H1 (cell line): ENCODE data around the gene CREBZF. TPM values are rescaled to one million over a fixed set of nuclear protein-coding genes. Genes with fewer than 3 reads are reported as not detected.

Experiments
- BCL11A ChIP-seq, 2 experiments: IDR thresholded peaks; one replicate each; pipeline ENCODE4 v1.6.1; 2011; ENCODE audit warnings: low read depth in 2 of 2, low read length in 2 of 2, mild to moderate bottlenecking in 2 of 2
- EGR1 ChIP-seq: IDR thresholded peaks from 2 replicates; pipeline ENCODE4 v1.6.1; 2011; ENCODE audit warnings: low read depth, low read length, borderline replicate concordance
- KDM1A ChIP-seq: fragments of 200-600, 300-600 bp; sonication (generic); IDR thresholded peaks from 2 replicates; pipeline ENCODE4 v1.7.1; 2016; ENCODE audit warnings: mild to moderate bottlenecking, low read length, borderline replicate concordance
- KDM5A ChIP-seq: fragments of 200-600 bp; IDR thresholded peaks from 2 replicates; pipeline ENCODE4 v1.7.1; 2012; ENCODE audit warnings: mild to moderate bottlenecking, low read length, inconsistent platforms, mixed read lengths
- NANOG ChIP-seq: IDR thresholded peaks from 2 replicates; pipeline ENCODE4 v1.6.1; 2011; ENCODE audit warnings: low read length, low read depth, mild to moderate bottlenecking, inconsistent platforms; ENCODE audit not compliant: insufficient read depth, poor library complexity, severe bottlenecking
- RNF2 ChIP-seq: fragments of 200-900, 300-1000 bp; sonication (generic); IDR thresholded peaks from 2 replicates; pipeline ENCODE4 v1.7.1; 2016; ENCODE audit warnings: borderline replicate concordance, low read depth, mild to moderate bottlenecking, antibody characterized with exemption, low read length; ENCODE audit not compliant: poor library complexity, severe bottlenecking; ENCODE audit errors: missing control alignments
- SIN3A ChIP-seq, 2 experiments: IDR thresholded peaks in 1 of 2; conservative IDR thresholded peaks in 1 of 2; 2 replicates each; pipeline ENCODE4 v1.6.1; 2011 to 2012; ENCODE audit warnings: low read length in 2 of 2, improper control_type of control experiment in 1 of 2, low read depth in 1 of 2, mild to moderate bottlenecking in 1 of 2
- SIRT6 ChIP-seq: IDR thresholded peaks from one replicate; pipeline ENCODE4 v1.7.1; 2012; ENCODE audit warnings: low read length, inconsistent platforms
- SP4 ChIP-seq: IDR thresholded peaks from 2 replicates; pipeline ENCODE4 v1.6.1; 2012; ENCODE audit warnings: low read length, inconsistent platforms
- polyA plus RNA-seq, 7 experiments: library from polyadenylated mRNA; depleted of rRNA in 3 of 7; stranded (reverse) in 5 of 7; unstranded in 2 of 7; fragments of >200 nt in 5 of 7; fragments of 200-250 nt in 2 of 7; gene quantifications; 1 replicate in 5 of 7; 2 replicates in 1 of 7; 4 replicates in 1 of 7; pipeline versions ENCODE4 v1.2.1 to v1.2.3, GENCODE V29; 2011 to 2013; ENCODE audit warnings: missing spikeins in 2 of 7, mixed read lengths in 2 of 7
- total RNA-seq: library from RNA; stranded (reverse); fragmentation: NEBNext Ultra II Directional; extraction: Animal tissue kit (Norgen Biotek cat#: 25700); gene quantifications from 2 replicates; pipeline ENCODE4 v1.2.1, GENCODE V29; 2021
- TF ChIP-seq, protein P1 (sequence below): IDR thresholded peaks from 2 replicates; pipeline ENCODE4 v1.6.1; 2012; ENCODE audit warnings: low read length, inconsistent platforms

The CREBZF gene
- total and polyA plus RNA-seq, 2 of the 8 experiments (the other 6 are each of a cell fraction or from before 2014, with no cell fraction given), result 15.4 to 44.9 TPM

DNA sequence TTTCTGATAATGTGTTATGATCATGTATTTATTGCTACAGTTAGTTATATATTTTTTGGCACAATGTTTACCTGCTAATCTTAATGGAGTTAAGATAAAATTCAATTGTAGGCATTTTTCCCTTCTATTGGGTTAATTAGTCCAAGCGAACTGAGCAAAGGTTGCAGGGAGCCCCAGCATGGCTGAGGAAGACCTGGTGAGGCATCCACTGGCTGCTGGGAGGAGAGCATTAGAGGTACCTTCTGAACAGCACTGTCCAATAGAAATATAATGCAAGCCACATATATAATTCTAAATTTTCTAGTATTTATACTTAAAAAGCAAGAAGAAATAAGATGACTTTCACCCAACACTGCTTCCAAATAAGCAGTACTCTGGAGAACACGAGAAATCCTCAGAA, 17.9 kb downstream of the CREBZF start (continued):
- TF ChIP-seq KDM5A, result no peak
- no peak for TF ChIP-seq EGR1
- TF ChIP-seq SP4, result no peak
- TF ChIP-seq, protein P1, sequence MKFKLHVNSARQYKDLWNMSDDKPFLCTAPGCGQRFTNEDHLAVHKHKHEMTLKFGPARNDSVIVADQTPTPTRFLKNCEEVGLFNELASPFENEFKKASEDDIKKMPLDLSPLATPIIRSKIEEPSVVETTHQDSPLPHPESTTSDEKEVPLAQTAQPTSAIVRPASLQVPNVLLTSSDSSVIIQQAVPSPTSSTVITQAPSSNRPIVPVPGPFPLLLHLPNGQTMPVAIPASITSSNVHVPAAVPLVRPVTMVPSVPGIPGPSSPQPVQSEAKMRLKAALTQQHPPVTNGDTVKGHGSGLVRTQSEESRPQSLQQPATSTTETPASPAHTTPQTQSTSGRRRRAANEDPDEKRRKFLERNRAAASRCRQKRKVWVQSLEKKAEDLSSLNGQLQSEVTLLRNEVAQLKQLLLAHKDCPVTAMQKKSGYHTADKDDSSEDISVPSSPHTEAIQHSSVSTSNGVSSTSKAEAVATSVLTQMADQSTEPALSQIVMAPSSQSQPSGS, result no peak
- TF ChIP-seq KDM1A, result no peak
- TF ChIP-seq NANOG, result no peak
- no peak for TF ChIP-seq SIRT6
- no peak for TF ChIP-seq SIN3A (conservative IDR thresholded peaks at IDR 0.05 in 1 of 2, IDR thresholded peaks at IDR 0.05 in 1 of 2; ENCODE audit: low read depth in 1 of 2, low read length in 2 of 2)
- no peak for TF ChIP-seq RNF2
- TF ChIP-seq BCL11A (IDR thresholded peaks at IDR 0.05; ENCODE audit: low read depth in 2 of 2, low read length in 2 of 2), result no peak
